Measurements from ENCODE around the gene ZFYVE28.

Gene ZFYVE28

DNA sequence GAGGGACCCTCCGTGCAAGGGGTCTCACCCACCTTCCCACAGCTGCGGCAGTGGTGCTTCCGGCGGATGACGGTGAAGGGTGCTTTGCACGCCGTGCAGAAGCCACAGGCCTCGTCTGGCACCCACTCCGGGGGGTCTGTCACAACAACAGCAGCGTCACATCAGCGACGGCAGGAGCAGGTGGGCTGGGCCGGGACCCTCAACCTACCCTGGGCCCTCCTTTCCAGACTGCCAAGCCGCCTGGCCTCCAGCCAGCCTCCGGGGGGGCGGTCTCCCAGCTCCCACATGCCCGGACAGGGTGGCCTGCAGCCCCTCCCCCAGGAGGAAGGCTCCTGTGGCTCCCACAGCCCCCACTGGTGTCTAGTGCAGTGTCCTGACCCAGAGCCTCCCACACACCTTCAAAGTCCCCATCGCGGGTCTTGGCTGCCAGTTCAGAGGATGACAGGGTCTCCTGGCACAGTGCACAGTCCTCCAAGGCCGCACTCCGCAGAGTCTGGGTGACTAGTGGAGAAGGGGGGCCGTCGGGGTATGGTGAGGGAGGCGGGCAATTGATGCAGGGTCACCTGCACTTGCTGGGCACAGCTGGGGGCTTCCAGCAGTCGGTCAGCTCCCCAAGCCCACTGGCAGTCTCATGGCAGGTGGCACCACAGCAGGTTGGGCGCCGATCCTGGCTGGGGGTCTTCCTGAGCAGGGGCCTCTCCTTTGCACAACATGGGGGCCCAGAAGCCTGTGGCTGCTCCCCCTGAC lies 147.0 kb downstream of the ZFYVE28 start:
- TF ChIP-seq POLR2AphosphoS5 (IDR thresholded peaks at IDR 0.05; ENCODE audit: low read depth, low read length) (no peak), FOXP2 (optimal IDR thresholded peaks at IDR 0.05; ENCODE audit: borderline replicate concordance, extremely low read depth, extremely low read length, insufficient read depth) (no peak), TAF1 (IDR thresholded peaks at IDR 0.05; ENCODE audit: borderline replicate concordance, insufficient read depth, low read length) (no peak), SIN3A (IDR thresholded peaks at IDR 0.05; ENCODE audit: borderline replicate concordance, insufficient read depth, low read length) (no peak)
- TF ChIP-seq, protein P1, sequence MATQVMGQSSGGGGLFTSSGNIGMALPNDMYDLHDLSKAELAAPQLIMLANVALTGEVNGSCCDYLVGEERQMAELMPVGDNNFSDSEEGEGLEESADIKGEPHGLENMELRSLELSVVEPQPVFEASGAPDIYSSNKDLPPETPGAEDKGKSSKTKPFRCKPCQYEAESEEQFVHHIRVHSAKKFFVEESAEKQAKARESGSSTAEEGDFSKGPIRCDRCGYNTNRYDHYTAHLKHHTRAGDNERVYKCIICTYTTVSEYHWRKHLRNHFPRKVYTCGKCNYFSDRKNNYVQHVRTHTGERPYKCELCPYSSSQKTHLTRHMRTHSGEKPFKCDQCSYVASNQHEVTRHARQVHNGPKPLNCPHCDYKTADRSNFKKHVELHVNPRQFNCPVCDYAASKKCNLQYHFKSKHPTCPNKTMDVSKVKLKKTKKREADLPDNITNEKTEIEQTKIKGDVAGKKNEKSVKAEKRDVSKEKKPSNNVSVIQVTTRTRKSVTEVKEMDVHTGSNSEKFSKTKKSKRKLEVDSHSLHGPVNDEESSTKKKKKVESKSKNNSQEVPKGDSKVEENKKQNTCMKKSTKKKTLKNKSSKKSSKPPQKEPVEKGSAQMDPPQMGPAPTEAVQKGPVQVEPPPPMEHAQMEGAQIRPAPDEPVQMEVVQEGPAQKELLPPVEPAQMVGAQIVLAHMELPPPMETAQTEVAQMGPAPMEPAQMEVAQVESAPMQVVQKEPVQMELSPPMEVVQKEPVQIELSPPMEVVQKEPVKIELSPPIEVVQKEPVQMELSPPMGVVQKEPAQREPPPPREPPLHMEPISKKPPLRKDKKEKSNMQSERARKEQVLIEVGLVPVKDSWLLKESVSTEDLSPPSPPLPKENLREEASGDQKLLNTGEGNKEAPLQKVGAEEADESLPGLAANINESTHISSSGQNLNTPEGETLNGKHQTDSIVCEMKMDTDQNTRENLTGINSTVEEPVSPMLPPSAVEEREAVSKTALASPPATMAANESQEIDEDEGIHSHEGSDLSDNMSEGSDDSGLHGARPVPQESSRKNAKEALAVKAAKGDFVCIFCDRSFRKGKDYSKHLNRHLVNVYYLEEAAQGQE (IDR thresholded peaks at IDR 0.05; ENCODE audit: insufficient read depth in 1 of 2, low read depth in 2 of 2, low read length in 2 of 2): no peak

DNA sequence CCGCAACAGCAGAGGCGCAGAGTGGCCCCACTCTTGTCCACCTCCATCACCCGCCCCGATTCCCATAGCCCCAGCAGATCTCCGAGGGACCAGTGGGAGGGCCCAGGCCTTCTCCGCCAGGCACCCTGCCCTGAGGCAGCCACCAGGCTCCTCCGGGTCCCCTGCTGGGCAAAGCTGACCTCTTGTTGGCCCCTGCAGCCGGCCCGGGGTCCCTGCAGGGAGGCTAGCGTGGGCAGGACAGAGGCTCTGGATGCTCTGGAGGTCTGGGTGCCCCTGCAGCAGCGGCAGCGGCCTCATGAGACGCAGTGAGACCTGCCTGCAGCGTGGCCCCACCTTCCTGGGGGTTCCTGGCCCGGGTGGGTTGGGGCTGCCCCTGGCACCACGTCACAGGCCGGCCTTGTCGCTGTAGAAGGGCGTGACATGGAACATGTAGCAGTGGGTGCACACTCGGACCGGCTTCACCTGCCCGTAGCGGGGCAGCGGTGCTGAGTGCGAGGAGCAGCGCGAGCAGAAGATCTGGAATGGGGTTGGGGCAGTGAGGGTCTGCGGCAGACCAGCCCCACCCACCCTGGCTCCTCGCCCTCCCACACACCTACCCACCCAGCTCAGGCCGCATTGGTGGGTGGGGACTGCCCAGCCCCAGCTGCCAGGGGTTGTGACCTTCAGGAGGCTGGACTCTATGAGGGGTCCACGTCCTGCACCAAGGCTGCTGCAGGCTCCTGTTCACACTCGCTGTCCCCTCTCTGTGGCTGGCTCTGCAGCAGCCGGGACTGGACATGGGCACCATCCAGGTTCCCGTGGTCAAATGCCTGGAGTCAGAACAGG lies 147.9 kb downstream of the ZFYVE28 start:
- TF ChIP-seq, protein P1 (IDR thresholded peaks at IDR 0.05; ENCODE audit: insufficient read depth in 1 of 2, low read depth in 2 of 2, low read length in 2 of 2): no peak
- TF ChIP-seq POLR2AphosphoS5 (IDR thresholded peaks at IDR 0.05; ENCODE audit: low read depth, low read length) (no peak), TAF1 (IDR thresholded peaks at IDR 0.05; ENCODE audit: borderline replicate concordance, insufficient read depth, low read length) (no peak), FOXP2 (optimal IDR thresholded peaks at IDR 0.05; ENCODE audit: borderline replicate concordance, extremely low read depth, extremely low read length, insufficient read depth) (no peak)

DNA sequence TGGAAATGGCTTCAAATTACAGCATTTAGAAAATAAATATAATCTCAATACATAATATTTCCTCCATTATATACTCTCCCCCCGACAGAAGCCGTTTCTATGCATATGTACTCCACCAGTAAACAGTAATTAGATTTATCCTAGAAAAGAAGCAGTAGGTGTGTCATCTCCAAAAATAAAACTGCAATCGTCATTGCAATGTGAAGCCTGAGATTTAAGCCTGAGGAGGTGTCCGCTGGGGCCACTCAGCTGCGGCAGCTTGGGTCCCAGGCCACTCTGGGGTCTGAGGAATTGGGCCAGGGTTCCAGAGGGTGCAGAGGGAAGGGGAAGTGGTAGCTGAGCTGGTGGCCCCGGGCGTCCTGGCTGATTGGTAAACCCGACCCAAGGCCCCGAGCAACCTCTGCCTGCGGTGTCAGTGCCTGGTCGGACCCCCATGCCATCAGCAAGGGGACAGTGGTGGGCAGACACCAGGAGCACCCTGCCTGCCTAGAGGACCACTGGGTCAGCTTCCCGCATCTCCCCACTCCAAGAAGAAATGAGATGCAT lies 148.8 kb downstream of the ZFYVE28 start:
- no peak for TF ChIP-seq POLR2AphosphoS5 (IDR thresholded peaks at IDR 0.05; ENCODE audit: low read depth, low read length)
- no peak for TF ChIP-seq TAF1 (IDR thresholded peaks at IDR 0.05; ENCODE audit: borderline replicate concordance, insufficient read depth, low read length)

DNA sequence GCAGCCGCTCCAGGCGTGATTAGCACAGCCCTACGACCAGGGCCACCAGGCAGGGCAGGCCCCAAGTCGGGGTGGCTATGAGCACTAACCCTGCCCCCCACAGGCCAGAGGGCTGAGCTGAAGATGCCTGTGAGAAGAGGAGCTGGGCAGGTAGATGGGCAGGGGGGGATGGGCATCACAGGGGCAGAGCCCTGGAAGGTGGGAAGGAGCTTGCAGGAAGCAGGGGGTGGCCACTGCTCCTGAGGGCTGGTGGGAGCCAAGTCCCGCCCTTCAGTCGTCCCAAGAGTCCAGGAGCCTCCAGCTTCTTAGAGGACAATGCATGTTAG lies 149.3 kb downstream of the ZFYVE28 start:
- TF ChIP-seq FOXP2 (optimal IDR thresholded peaks at IDR 0.05; ENCODE audit: borderline replicate concordance, extremely low read depth, extremely low read length, insufficient read depth) (no peak), SIN3A (IDR thresholded peaks at IDR 0.05; ENCODE audit: borderline replicate concordance, insufficient read depth, low read length) (no peak), TAF1 (IDR thresholded peaks at IDR 0.05; ENCODE audit: borderline replicate concordance, insufficient read depth, low read length) (no peak), POLR2AphosphoS5 (IDR thresholded peaks at IDR 0.05; ENCODE audit: low read depth, low read length) (no peak)
- TF ChIP-seq, protein P1 (IDR thresholded peaks at IDR 0.05; ENCODE audit: insufficient read depth in 1 of 2, low read depth in 2 of 2, low read length in 2 of 2): no peak

DNA sequence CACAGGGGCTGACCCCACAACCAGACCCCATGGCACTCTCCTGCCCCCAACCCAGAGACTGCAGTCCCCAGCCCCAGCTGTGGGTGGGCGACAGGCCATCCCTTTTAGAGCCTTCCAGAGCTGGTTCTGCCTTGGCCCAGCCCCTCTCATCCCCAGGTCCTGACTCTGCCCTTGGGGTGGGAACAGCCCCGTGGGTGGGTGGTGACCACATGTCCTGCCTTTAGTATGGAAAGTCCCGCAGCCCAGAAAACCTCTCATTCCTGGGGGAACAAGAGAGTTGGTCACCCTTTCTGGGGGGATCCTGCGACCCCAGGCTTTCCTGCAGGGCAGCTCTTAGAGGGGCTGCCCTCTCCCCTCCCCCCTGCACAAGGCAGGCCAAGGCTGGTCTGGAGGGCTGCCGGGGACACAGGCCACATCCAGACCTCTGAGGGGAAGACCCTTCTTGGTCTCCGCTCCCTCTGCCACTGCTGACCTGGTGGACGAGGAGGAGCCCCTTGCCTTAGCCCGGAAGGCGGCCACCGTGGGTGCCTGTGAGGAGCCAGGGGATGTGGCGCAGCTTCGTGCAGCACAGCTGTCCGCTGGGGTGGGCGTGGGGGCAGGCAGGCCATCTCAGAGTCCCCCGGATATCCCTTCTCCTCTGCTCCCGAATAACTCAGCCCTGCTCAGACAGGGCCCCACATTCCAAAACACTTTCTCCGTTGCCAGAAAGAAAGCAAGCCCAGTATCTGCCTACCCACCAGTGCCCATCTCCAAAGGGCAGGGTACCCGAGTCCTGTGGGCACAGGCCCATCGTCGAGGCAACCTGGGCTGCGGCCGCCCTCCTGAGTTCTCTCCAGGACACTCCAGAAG lies 149.9 kb downstream of the ZFYVE28 start:
- TF ChIP-seq TAF1 (IDR thresholded peaks at IDR 0.05; ENCODE audit: borderline replicate concordance, insufficient read depth, low read length) (no peak), SIN3A (IDR thresholded peaks at IDR 0.05; ENCODE audit: borderline replicate concordance, insufficient read depth, low read length) (no peak), FOXP2 (optimal IDR thresholded peaks at IDR 0.05; ENCODE audit: borderline replicate concordance, extremely low read depth, extremely low read length, insufficient read depth) (no peak), POLR2AphosphoS5 (IDR thresholded peaks at IDR 0.05; ENCODE audit: low read depth, low read length) (no peak)
- TF ChIP-seq, protein P1 (IDR thresholded peaks at IDR 0.05; ENCODE audit: insufficient read depth in 1 of 2, low read depth in 2 of 2, low read length in 2 of 2): no peak
